Measurements from ENCODE around the gene RIF1.
A peak's percentile ranks its signal among the peaks of the same experiment; 100 is the strongest.

RIF1 gene, protein sequence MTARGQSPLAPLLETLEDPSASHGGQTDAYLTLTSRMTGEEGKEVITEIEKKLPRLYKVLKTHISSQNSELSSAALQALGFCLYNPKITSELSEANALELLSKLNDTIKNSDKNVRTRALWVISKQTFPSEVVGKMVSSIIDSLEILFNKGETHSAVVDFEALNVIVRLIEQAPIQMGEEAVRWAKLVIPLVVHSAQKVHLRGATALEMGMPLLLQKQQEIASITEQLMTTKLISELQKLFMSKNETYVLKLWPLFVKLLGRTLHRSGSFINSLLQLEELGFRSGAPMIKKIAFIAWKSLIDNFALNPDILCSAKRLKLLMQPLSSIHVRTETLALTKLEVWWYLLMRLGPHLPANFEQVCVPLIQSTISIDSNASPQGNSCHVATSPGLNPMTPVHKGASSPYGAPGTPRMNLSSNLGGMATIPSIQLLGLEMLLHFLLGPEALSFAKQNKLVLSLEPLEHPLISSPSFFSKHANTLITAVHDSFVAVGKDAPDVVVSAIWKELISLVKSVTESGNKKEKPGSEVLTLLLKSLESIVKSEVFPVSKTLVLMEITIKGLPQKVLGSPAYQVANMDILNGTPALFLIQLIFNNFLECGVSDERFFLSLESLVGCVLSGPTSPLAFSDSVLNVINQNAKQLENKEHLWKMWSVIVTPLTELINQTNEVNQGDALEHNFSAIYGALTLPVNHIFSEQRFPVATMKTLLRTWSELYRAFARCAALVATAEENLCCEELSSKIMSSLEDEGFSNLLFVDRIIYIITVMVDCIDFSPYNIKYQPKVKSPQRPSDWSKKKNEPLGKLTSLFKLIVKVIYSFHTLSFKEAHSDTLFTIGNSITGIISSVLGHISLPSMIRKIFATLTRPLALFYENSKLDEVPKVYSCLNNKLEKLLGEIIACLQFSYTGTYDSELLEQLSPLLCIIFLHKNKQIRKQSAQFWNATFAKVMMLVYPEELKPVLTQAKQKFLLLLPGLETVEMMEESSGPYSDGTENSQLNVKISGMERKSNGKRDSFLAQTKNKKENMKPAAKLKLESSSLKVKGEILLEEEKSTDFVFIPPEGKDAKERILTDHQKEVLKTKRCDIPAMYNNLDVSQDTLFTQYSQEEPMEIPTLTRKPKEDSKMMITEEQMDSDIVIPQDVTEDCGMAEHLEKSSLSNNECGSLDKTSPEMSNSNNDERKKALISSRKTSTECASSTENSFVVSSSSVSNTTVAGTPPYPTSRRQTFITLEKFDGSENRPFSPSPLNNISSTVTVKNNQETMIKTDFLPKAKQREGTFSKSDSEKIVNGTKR (N-terminal part only)

DNA sequence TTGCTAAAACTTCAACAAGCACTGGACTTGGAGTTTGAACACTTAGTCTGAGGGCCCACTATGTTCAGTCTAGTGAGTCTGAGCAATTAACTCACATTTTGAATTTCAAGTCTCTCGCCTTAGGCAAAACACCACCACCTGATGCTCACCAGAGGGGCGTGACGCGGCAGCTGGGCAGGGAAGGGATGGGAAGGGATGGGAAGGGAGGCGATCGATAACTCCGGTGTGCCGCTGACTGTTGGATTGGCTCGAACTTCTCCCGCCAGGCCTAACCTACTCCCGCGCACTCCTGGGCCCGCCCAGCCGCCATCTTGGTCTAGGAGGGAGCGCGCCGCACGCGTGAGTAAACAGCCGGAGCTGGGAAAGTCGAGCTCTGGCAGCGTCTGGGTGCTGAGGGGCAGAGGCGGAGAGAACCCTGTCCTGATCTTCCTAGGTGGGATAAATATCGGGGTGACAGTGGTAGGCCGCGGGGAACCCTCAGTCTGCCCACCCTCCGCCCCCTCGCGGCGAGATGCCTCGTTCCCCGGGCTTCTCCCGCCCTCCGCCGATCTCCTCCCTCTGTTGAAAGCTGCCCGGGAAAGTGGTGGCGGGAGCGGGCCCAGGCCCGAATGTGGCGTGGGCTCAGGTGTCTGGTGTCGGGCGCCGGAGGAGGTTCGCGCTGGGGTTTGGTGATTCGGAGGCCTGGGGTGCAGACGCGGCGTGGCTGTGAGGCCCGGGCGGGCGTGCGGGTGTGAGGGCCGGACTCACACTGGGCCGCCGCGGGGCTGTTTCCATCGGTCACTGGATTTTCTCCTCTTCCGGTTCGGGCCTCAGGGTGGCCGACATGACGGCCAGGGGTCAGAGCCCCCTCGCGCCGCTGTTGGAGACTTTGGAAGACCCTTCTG, at the start of gene RIF1:
Gene RIF1, plus strand, starts transcription at position 302 of the 884 bp plus-strand sequence. Its CDS starts 522 bp downstream, at position 824.
- DNase-seq (ENCODE audit: low read depth in 2 of 2), result peak; percentile 52 to 54

DNA sequence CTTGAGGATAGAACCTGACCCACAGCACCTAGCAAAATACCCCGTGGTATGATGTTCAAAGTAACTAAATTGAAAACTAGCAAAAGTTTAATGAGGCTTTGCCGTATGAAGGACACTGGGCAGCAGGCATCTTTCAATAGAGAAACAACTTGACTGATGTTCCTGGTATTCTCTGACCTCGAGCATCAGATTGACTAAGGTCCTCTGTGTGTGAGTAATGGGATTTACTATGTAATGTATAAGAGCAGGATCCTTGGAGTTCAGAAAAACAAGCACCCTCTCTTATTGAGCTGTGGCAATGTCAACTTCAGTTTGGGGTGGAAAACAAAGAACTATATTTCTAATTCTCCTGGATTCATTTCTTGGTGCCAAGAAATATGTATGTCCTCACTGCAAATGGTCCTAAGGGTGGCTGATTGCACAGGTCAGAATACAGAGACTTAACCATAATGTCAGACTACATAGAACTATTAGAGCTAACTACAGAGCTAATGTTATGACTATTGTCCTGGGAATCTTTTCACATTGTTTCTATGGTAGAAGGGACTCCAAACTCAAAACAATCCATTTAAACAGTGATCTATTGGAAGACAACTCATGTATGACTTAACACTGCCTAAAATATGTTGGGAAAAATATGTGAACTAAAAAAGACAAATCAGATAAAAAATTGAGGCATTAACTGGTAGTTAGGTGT, 47.9 kb upstream of the RIF1 start:
- no peak for DNase-seq (ENCODE audit: low read depth in 2 of 2)

DNA sequence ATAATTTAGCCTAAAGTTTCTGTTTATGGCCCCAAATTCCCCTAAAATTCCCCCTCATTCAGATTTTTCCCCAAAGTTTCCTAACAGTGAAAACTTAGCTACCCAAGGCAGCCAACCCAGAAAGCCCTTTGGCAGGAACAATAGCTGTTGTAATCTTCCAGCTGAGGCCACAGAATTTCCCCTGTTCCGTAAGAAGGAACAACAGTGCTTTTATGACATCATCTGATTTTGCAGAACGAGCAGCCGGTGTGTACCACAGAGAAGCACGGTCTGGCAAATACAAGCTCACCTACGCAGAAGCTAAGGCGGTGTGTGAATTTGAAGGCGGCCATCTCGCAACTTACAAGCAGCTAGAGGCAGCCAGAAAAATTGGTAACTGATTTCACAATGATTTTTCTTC, 46.0 kb upstream of the RIF1 start:
- DNase-seq (ENCODE audit: low read depth in 2 of 2), result no peak

DNA sequence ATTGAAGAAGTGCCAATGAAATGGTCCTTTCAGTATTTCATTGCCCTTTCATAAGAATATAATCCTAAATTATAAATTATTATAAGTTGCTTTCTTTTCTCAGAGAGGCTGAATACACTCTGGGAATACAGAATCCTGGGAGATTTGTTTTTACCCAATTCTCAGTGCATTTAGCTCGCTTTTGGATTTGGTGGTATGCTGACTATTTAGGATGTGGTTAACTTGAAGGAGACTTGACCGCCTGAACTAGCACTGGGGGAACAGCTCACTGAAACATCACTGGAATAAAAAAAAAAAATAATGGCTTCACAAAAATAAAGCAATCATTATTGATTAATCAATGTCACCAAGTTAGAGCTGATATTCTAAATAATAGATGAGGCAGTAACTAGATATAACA, 42.1 kb upstream of the RIF1 start:
- no peak for DNase-seq (ENCODE audit: low read depth in 2 of 2)

DNA sequence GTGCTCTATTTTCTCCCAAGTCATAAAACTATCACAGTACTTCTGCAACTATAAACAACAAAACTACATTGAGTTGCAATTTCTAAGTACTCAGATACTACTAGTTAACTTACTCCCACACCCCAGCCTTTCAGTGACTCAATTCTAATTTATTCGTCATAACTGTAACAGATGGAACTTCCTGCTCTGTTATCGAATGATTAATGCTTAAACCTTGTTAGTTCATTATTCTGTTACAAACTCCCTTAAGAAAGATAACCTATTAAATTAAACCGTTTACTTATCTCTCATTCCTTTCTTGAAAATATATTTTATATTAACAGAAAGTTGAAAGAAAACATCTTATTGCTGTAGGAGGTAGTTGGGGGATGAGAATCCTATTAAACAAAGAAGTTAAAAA, 35.3 kb upstream of the RIF1 start:
- DNase-seq (ENCODE audit: low read depth in 2 of 2), result no peak

DNA sequence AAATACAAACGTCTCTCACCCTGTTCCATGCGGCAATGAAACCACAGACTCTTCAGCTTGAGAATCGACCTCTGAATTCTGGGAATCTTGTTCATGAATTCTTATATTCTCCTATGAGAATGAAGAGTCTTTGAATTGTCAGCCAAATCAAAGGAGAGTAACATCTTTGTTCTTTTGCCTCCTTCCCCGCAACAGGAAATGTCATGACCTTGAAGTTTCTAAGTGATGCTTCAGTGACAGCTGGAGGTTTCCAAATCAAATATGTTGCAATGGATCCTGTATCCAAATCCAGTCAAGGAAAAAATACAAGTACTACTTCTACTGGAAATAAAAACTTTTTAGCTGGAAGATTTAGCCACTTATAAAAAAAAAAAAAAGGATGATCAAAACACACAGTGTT, 30.5 kb upstream of the RIF1 start:
- no peak for DNase-seq (ENCODE audit: low read depth in 2 of 2)

DNA sequence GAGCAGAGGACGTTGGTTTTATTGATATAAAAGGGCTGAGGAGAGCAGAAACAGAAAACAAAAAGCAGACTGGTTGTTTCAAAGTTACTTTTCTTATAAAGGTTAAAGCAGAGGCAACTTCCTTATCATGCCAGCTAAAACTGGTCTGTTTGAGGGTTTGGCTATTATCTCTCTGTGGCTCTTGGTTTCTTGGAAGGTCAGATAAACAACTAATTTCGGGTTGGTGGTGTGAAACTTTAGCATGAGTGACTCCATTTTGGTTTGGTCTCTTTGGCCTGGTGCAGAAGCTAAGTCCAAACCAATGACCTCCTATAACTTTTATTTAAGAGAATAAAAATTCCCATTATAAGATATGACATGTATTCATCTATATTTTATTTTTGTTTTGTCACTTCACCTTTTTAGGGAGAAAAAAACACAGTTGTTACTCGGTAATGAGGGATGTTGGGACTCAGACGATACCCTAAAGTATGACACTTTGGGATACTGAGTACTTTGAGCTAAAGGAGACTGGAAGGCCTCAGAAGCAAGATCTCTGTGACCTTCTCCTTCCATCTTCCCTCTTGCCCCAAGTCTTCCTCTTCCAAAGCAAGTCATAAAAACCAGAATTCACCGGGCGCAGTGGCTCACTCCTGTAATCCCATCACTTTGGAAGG, 29.0 kb upstream of the RIF1 start:
- no peak for DNase-seq (ENCODE audit: low read depth in 2 of 2)

DNA sequence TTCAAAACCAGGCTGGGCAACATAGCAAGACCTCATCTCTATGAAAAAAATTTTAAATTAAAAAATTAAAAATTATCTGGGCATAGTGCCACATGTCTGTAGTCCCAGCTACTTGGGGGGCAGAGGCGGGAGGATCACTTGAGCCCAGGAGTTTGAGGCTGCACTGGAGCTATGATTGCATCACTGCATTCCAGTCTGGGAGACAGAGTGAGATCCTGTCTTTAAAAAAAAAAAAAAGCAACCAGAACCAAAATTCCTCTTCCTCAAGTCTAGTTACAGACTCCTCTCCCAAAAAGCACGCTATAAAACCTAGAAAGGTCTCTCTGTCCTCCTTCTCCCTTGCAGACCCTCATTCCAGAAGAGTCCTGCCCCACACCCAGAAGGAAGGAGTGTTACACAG, 28.4 kb upstream of the RIF1 start:
- no peak for DNase-seq (ENCODE audit: low read depth in 2 of 2)

DNA sequence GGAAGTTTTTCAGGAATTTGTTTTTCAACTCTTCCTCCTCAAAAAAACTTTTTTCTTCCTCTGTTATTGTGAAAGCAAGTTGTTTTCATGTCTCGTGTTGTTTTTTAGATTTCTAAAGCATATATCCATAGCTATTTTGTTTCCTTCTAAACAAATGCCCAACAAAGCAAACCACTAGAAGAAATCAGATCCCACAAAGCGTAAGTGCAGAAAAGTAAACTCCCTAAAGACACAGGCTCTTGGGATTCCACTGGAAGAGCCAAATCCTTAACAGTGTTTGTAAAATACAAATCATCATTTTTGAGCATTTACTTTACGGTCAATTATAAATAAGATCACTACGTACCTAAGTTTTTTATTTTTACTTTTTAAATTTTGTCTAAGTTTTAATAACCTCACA, 21.7 kb upstream of the RIF1 start:
- no peak for DNase-seq (ENCODE audit: low read depth in 2 of 2)

DNA sequence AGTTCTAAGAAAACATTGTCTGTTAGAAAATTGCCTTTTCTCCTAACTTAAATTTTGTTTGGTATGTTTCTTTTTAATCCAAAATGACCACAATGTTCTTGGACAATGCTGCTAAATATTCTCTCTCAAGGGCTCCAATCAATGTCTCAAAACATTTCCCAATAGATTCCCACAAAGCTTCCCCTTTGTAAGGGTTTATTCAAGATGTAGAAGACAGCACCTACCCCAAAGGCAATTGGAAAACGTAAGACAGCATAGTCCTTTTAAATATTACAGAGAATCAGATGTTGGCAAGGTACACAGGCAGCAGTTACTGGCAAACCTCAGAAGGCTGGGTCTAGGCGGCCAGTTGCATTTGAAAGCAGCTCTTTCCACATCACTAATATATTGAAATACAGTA, 18.3 kb upstream of the RIF1 start:
- DNase-seq (ENCODE audit: low read depth in 2 of 2), result no peak

DNA sequence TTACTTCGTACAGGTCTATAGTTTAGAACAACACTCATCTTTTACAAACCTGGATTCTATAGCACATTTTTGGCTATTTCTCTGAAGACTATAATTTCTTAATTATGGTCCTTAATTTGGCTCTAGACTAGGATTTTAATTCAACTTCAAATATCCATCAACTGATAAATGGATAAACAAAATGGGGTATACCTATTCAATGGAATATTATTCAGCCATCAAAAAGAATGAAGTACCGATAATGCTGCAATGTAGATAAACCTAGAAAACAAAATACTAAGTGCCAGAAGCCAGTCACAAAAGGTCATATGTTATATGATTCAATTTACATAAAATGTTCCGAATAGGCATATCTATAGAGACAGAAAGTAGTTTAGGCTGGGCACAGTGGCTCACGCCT, 15.2 kb upstream of the RIF1 start:
- DNase-seq (ENCODE audit: low read depth in 2 of 2), result no peak

DNA sequence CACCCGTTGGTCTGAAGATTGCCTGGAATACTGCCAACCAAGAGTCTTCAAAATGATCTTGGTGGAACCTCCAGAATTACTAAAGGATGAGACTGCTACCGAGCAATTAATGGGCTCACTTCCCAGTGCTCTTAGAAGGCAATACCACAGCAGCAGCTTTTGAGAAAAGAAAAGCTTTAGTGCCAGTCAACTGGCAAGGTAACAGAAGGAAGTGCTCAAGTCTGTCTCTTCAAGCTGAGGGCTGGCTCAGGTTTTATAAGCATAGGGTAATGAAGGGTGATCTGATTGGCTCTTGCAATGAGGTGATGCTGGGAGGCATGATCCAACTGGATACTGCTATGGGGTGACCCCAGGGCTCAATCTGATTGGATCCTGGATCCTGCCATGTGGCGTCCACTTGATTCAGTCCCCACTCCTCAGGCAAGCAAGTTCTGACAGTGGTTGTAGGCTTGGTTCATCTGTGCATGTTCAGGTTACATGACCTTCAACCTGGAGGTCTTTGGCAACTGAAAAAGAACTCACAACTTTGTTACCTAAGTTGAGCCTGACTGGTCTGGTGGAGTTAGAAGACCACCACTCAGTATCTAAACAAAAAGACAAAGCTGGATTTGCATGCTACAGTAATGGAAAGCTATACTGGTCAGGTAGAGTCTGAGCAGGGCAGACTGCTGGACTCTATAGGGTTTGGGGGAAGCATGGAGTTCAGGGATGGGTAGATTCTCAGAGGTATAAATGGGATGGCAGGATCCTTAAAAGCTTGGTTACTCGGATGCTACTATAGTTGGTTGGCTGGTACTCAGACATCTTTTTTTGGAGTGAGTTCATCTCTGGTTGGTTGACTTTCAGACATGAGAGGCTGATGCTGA, 14.0 kb upstream of the RIF1 start:
- DNase-seq (ENCODE audit: low read depth in 2 of 2), result no peak

DNA sequence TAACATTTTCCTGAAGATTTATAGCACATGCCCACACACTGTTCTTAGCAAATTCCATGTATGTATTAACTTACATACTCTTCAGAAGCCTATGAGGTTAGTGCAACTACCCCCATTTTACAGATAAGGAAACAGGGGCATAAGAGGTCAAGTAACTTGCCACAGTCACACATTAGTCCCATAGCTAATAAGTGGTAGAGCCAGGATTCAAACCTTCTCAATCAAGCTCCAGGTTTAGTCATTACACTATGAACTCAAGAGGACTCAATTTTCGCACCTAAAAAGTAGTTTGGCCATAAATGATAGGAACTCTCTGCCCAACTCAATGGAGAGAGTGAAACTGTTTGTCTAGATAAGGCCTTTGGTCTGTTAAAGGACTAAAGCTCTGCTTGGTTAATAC, 9.7 kb upstream of the RIF1 start:
- DNase-seq (ENCODE audit: low read depth in 2 of 2), result no peak

DNA sequence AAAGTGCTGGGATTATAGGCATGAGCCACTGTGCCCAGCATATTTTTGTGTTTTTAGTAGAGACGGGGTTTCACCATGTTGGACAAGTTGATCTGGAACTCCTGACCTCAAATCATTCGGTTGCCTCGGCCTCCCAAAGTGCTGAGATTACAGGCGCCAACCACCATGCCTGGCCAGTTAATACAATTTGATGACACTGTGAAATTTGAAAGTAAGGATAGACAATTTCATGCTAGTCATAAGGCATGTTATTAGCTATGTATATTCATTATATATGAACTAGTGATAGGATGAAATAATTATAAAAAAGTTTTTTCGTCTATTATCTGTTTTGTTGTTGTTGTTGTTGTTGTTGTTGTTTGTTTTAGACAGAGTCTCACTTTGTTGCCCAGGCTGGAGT, 8.6 kb upstream of the RIF1 start:
- DNase-seq (ENCODE audit: low read depth in 2 of 2), result no peak

DNA sequence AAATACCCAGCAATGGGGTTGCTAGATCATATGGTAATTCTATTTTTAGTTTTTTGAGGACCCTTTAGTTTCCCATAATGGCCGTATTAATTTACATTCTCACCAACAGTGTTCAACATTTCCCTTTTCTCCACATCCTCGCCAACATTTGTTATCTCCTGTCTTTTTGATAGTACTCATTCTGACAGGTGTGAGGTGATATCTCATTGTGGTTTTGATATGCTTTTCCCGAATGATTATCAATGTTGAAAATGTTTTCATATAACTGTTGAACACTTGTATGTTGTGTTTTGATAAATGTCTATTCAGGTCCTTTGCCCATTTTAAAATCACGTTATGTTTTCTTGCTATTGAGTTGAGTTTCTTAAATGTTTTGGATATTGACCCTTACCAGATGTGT, 5.8 kb upstream of the RIF1 start:
- no peak for DNase-seq (ENCODE audit: low read depth in 2 of 2)

DNA sequence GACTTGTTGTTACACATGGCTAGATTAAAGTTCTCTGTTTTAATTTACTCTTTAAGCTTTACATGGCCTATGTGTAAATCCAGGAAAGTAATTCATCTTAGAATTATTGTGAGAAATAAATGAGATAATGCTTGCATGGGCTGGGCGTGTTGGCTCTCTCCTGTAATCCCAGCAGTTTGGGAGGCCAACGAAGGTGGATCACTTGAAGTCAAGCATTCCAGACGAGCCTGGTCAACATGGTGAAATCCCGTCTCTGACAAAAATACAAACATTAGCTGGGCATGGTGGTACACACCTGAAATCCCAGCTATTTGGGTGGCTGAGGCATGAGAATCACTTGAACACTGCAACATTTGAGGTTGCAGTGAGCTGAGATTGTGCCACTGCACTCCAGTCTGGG, 4.3 kb upstream of the RIF1 start:
- no peak for DNase-seq (ENCODE audit: low read depth in 2 of 2)

DNA sequence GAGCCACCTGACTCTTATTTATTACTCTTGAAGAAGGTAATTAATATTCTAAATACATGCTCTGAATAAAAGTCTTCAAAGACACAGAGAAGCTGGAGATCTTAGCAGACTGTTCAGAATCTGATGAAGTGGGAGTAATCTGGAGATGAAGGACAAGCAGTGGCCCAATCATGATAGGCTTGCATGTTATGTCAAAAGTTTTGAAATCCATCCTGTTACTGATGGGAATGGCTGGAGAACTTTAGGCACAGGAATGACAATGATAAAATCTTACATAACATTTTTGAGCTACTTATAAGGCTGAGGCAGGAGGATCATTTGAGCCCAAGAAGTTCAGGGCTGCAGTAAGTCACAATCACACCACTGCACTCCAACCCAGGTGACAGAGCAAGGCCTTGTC, 2.4 kb upstream of the RIF1 start:
- no peak for DNase-seq (ENCODE audit: low read depth in 2 of 2)

DNA sequence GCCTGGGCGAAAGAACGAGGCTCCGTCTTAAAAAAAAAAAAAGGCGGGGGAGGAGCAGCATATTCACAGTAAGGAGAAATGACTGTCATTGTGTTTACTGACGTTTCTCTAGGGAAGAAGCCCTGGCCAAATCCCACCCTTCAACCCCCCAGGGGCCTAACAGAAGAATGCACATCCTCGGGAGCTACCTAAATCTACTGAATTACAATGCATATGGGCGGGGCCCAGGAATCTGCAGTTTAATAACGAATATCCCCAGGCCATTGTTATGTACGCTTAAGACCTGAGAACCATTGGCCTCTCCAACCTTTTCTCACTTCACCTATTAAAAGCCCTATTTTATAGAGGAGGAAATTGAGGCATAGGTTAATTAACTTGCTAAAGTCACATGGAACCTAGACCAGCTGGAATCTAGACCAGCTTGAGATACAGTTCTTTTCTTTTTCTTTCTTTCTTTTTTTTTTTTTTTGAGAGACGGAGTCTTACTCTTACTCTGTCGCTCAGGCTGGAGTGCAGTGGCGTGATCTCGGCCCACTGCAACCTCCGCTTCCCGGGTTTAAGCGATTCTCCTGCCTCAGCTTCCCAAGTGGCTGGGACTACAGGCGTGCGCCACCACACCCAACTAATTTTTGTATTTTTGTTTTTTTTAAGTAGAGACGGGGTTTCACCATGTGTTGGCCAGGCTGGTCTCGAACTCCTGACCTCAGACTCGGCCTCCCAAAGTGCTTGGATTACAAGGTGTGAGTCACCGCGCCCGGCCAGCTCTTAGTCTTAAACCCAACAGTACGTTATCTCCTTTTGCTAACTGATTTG, 708 bp upstream of the RIF1 start:
- no peak for DNase-seq (ENCODE audit: low read depth in 2 of 2)
